RWPE1 (cell line): ENCODE results near the gene SNRPD2.
"Not testable (repeated sequence)": the region's sequence is repeated elsewhere in the genome, so short reads cannot be mapped to it uniquely, and the experiment has no call there.

Experiments
- CTCF ChIA-PET: fragments of 350-600 bp; sonication (Branson Sonifier 250); formaldehyde crosslinking; extraction: SDS; loops from one replicate; lab custom pipeline; 2021; lab: Yijun Ruan, JAX
- POLR2A ChIA-PET: fragments of 400-600 bp; formaldehyde crosslinking; extraction: SDS; loops from one replicate; lab custom pipeline; 2020; ENCODE audit warnings: antibody characterized with exemption; ENCODE audit not compliant: low non-redundant PET; lab: Yijun Ruan, JAX
- DNase-seq: peaks from one replicate; pipeline ENCODE4 v3.0.0; 2012; ENCODE audit warnings: low spot score
- H3K27ac ChIP-seq: fragments of 450-650 bp; 2 replicates; pipeline ENCODE4 v1.5.1; 2017
- TF ChIP-seq, protein P1 (sequence below): fragments of 450-650 bp; conservative IDR thresholded peaks from 2 replicates; pipeline ENCODE4 v1.5.1; 2017; ENCODE audit warnings: low read depth, mild to moderate bottlenecking

Gene SNRPD2

DNA sequence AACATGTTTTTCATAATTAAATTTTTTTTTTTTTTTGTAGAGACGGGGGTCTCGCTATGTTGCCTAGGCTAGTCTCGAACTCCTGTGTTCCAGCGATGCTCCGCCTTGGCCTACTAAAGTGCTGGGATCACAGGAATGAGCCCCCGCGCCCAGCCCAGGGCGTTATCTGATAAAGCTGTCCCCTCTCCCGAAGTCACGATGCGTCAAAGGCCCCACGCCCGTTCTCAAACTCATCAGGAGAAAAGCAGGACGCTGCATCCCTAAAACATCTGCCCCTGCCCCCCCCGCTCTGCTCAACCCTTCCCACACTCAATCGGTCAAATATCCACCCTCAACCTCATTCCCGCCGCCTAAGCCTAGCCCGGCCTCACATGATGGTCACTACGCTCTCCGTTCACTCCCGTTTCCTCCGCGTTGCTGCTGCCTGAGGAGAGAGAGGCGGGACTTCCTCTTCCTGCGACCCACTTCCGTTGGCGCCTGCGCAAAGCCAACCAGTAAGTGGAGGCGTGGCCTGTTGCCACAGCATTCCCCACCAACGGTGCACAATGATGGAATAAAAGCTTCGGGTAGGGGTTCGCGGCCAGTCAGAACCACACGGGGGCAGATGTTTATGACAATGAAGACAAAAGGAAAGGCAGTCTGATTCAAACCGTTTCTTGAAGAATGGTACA lies at the start of gene SNRPD2:
Gene SNRPD2, minus strand, starts transcription at position 438 of the 671 bp plus-strand sequence. Its CDS starts 65 bp downstream, at position 373.
- DNase-seq = peak; percentile 94
- ChIA-PET POLR2A (interaction anchor here (0.6 to 1.8 kb wide), 4 partner anchors 12 to 77 kb away, joined by 3 to 6 read pairs (median 3); partner anchors contain the start of gene SIX5), CTCF (interaction anchor here (0.6 to 2.4 kb wide), 7 partner anchors 10 to 354 kb away, joined by 3 to 10 read pairs (median 5); no protein-coding TSS in a partner anchor)
- peak within 1 kb of the TSS; percentile 89 for H3K27ac ChIP-seq
- TF ChIP-seq, protein P1, sequence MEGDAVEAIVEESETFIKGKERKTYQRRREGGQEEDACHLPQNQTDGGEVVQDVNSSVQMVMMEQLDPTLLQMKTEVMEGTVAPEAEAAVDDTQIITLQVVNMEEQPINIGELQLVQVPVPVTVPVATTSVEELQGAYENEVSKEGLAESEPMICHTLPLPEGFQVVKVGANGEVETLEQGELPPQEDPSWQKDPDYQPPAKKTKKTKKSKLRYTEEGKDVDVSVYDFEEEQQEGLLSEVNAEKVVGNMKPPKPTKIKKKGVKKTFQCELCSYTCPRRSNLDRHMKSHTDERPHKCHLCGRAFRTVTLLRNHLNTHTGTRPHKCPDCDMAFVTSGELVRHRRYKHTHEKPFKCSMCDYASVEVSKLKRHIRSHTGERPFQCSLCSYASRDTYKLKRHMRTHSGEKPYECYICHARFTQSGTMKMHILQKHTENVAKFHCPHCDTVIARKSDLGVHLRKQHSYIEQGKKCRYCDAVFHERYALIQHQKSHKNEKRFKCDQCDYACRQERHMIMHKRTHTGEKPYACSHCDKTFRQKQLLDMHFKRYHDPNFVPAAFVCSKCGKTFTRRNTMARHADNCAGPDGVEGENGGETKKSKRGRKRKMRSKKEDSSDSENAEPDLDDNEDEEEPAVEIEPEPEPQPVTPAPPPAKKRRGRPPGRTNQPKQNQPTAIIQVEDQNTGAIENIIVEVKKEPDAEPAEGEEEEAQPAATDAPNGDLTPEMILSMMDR = no peak

DNA sequence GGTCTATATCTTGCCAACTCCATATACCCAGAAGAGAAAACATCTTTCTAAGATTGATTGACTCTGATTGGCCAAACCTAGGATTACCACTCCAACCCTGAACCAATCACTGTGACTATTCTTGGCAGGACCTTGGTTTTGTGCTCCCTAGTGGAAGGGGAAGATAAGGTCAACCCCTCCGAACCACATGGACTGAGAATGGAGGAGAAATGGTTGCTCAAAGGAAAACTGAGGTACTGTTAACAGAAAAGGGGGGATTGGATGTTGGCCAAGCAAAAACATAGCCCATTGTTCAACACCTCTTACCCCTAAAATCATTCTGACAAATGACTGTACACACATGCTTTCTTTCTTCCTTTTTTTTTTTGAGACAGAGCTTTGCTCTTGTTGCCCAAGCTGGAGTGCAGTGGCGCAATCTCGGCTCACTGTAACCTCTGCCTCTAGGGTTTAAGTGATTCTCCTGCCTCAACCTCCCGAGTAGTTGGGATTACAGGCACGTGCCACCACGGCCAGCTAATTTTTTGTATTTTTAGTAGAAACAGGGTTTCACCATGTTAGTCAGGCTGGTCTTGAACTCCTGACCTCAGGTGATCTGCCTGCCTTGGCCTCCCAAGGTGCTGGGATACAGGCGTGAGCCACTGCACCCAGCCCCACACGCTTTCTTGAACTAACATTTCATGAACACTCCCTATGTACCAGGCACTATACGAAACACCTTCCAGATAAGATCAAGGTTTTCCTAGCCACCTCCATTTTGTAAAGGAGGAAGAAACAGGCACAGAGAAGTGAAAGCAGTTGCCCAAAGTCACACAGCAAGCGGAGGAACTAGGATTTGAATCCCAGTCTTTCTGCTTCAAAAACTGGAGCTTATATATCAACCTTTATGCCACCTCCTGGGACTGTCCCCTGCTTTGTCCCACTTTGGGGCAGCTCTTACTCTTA lies 48.0 kb upstream of the SNRPD2 start:
- TF ChIP-seq, protein P1 = no peak
- POLR2A ChIA-PET = no interaction called here
- CTCF ChIA-PET = interaction anchor here (0.5 to 0.6 kb wide), 2 partner anchors 143 to 575 kb away, joined by 3 to 5 read pairs; no protein-coding TSS in a partner anchor
- H3K27ac ChIP-seq = no peak overlapping the region
- DNase-seq = no peak

DNA sequence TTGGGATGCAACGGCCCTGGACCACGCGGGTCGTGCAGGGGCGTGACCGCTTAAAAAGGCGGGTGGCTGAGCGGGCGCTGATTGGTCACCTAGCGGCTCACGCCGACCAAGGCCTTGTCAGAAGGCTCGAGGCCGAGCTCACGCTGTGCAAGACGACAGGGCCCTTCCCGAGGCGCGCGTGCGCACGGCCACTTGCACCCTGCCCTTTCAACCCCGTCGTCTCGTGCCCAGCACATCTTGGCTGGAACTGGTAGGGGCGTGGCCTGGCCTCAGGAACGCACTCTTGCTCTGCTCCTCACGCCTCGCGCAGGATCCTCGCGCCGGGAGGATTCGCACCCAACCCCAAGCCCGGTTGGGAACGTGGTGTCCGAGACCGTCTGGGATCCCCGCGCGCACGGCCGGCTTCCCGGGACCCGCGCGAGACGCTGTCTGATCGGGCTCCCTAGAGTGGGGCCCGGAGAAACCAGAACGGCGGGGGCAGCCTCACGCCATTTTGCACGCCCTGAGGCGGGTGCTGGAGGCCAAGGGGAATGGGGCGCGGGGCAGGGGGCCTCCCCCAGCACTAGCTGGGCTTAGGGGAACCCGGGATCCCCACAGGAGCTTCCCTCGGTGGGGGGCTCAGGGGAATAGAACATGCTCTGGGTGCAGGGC lies 41.5 kb upstream of the SNRPD2 start, which contains the start of gene MEIOSIN:
Gene MEIOSIN, plus strand, starts transcription at position 280 of the 651 bp plus-strand sequence. CDS start 1,938 bp downstream, outside the sequence.
- no peak for DNase-seq
- CTCF ChIA-PET = no interaction called here
- TF ChIP-seq, protein P1 = no peak
- peak within 1 kb of the TSS; percentile 14; the same call in 1 of the 2 replicates for H3K27ac ChIP-seq
- POLR2A ChIA-PET = interaction anchor here (0.6 kb wide), 2 partner anchors 14 to 23 kb away, joined by 4 to 5 read pairs; no protein-coding TSS in a partner anchor

DNA sequence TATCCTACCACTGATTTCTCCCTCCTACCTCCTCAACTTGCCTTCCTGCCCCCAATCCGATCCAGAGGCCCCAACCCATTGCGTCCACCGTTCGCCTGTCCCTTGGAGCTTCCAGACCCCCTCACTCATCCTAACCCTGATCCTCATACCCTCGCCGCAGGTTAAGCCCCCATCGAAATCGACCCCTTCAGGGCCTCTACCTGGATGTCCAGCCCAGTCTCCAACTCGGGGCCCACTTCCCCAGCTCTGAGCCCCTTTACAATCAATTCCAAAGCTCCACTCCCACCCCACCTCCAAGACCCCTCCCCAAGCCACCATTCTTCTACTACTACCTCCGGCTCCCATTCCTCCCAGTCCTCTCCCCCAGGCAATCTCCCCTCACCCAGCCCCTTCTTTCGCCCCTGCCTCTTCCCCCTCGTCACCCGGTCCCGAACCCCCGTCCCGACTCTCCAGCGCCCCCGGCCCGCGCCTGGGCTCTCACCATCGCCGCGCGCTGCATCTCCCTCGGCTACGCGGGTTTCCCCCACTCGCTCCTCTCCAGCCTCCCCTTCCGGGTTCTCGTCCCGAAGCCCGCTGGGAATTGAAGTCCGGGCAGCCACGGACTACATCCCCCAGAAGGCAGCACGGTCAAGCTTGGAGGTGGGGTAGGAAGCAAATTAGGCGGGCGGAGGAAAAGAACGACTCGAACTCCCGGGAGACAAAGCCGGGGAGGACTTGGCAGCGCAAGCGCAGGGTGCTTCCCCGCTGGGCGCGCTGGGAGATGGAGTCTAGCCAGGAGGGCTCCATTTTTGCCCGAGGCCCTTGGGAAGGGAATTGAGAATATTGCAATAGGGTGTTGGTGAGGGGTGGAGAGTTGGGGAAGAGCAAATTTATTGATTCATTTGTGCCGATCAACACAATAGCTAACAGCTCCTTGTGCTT lies 38.9 kb upstream of the SNRPD2 start, which contains the start of gene FBXO46:
Gene FBXO46, minus strand, starts transcription at position 529 of the 921 bp plus-strand sequence. CDS start 17,401 bp downstream, outside the sequence.
- TF ChIP-seq, protein P1 = no peak
- H3K27ac ChIP-seq = peak within 1 kb of the TSS; percentile 86
- peak; percentile 96 for DNase-seq
- ChIA-PET CTCF (interaction anchor here (0.7 kb wide), 2 partner anchors 39 to 250 kb away, joined by 3 read pairs; partner anchors contain the start of gene SIX5), POLR2A (interaction anchor here (0.6 to 1.3 kb wide), 2 partner anchors 34 to 38 kb away, joined by 5 read pairs; partner anchors contain the start of gene SIX5)

DNA sequence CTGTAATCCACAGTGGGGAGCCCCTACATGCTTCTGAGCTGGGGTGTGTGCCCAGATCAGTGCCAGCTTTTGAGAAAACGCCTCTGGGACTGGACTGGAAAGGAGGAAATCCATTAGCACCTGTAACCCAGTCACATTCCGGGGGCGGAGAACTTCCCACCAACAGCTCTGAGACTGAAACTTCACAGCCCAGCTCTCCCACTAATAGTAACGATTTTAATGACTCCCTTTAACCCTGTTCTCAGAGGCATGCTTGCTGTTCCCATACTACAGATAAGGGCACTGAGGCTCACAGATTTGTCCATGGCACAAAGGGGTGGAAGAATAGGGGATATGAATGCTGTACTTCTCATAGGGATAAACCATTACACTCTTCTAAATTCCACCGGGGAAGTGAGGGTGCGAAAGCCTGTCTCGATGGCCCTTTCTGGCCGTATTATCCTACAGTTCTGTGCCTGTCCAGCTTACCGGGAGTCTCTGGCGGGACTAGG lies 38.1 kb upstream of the SNRPD2 start:
- peak; percentile 18 for DNase-seq
- H3K27ac ChIP-seq = peak overlapping the region; percentile 86
- POLR2A ChIA-PET = interaction anchor here (1.3 kb wide), 1 partner anchor 39 kb away, joined by 5 read pairs; the partner anchor contains the start of gene SIX5

DNA sequence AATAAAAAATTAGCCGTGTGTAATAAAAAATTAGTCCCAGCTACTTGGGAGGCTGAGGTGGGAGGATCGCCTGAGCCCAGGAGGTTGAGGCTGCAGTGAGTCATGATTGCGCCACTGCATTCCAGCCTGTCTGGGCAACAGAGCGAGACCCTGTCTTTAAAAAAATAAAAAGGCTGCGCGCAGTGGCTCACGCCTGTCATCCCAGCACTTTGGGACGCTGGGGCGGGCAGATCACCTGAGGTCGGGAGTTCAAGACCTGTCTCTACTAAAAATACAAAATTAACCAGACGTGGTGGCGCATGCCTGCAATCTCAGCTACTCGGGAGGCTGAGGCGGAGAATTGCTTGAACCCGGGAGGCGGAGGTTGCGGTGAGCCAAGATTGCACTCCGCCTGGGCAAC lies 36.9 kb upstream of the SNRPD2 start:
- DNase-seq, POLR2A ChIA-PET: not testable (repeated sequence)
- CTCF ChIA-PET = interaction anchor here (0.7 kb wide), 1 partner anchor 11 kb away, joined by 4 read pairs; no protein-coding TSS in a partner anchor
- peak overlapping the region; percentile 86 for H3K27ac ChIP-seq

More for the DNA sequence above, 38.1 kb upstream of the SNRPD2 start:
- TF ChIP-seq, protein P1 = no peak
- CTCF ChIA-PET = no interaction called here

DNA sequence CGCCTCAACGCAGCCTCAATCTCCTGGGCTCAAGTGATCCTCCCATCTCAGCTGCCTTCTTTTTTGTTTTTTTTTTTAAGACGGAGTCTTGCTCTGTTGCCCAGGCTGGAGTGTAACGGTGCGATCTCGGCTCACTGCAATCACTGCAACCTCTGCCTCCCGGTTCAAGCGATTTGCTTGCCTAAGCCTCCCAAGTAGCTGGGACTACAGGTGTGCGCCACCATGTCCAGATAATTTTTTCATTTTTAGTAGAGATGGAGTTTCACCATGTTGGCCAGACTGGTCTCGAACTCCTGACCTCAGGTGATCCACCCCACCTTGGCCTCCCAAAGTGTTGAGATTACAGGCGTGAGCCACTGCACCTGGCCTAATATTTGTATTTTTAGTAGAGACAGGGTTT lies 28.3 kb upstream of the SNRPD2 start:
- ChIA-PET POLR2A (interaction anchor here (0.6 to 0.7 kb wide), 2 partner anchors 13 to 29 kb away, joined by 5 read pairs; no protein-coding TSS in a partner anchor), CTCF (interaction anchor here (1.4 kb wide), 1 partner anchor 26 kb away, joined by 4 read pairs; no protein-coding TSS in a partner anchor)
- H3K27ac ChIP-seq = peak overlapping the region; percentile 90
- DNase-seq = not testable (repeated sequence)
